GM12878 (cell line): ENCODE measurements around the gene CNTNAP2.

Experiments used
- TF ChIP-seq, protein P1 (sequence below), 3 experiments: IDR thresholded peaks in 2 of 3; conservative IDR thresholded peaks in 1 of 3; 2 replicates each; pipeline ENCODE4 v1.5.1; 2011; ENCODE audit warnings: low read depth in 3 of 3, low read length in 3 of 3, mild to moderate bottlenecking in 3 of 3, control low read depth in 2 of 3, moderate library complexity in 2 of 3, inconsistent platforms in 1 of 3, mixed read lengths in 1 of 3; ENCODE audit not compliant: control insufficient read depth in 2 of 3, insufficient read depth in 1 of 3; ENCODE audit errors: extremely low read depth in 1 of 3
- TF ChIP-seq, protein P2 (sequence below): IDR thresholded peaks from 2 replicates; pipeline ENCODE4 v1.6.1; 2012; ENCODE audit warnings: low read depth, low read length, improper control_type of control experiment

DNA sequence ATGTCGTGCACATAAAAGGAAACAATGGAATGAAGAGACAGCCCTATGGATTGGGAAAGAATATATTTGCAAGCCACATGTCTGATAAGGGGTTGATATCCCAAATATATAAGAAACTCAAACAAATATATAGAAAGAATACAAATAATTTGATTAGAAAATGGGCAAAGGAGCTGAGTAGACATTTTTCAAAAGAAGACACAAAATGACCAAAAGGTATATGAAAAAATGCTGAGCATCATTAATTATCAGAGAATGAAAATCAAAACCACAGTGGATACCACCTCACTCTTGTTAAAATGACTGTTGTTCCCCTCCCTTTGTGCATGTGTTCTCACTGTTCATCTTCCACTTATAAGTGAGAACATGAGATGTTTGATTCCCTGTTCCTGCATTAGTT lies 175.3 kb downstream of the CNTNAP2 start:
- TF ChIP-seq, protein P1, sequence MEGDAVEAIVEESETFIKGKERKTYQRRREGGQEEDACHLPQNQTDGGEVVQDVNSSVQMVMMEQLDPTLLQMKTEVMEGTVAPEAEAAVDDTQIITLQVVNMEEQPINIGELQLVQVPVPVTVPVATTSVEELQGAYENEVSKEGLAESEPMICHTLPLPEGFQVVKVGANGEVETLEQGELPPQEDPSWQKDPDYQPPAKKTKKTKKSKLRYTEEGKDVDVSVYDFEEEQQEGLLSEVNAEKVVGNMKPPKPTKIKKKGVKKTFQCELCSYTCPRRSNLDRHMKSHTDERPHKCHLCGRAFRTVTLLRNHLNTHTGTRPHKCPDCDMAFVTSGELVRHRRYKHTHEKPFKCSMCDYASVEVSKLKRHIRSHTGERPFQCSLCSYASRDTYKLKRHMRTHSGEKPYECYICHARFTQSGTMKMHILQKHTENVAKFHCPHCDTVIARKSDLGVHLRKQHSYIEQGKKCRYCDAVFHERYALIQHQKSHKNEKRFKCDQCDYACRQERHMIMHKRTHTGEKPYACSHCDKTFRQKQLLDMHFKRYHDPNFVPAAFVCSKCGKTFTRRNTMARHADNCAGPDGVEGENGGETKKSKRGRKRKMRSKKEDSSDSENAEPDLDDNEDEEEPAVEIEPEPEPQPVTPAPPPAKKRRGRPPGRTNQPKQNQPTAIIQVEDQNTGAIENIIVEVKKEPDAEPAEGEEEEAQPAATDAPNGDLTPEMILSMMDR (IDR thresholded peaks at IDR 0.05 in 2 of 3, conservative IDR thresholded peaks at IDR 0.05 in 1 of 3; ENCODE audit: control insufficient read depth in 2 of 3, extremely low read depth in 1 of 3, insufficient read depth in 1 of 3, low read depth in 3 of 3, low read length in 3 of 3), result no peak
- TF ChIP-seq, protein P2, sequence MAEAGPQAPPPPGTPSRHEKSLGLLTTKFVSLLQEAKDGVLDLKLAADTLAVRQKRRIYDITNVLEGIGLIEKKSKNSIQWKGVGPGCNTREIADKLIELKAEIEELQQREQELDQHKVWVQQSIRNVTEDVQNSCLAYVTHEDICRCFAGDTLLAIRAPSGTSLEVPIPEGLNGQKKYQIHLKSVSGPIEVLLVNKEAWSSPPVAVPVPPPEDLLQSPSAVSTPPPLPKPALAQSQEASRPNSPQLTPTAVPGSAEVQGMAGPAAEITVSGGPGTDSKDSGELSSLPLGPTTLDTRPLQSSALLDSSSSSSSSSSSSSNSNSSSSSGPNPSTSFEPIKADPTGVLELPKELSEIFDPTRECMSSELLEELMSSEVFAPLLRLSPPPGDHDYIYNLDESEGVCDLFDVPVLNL, result no peak
